HepG2 (cell line): ENCODE results near the gene ADGRV1.

Experiments
- BHLHE40 ChIP-seq: IDR thresholded peaks from 2 replicates; pipeline ENCODE4 v1.6.1; 2011; ENCODE audit warnings: low read length, improper control_type of control experiment
- CTCF ChIP-seq: sonication (generic); formaldehyde crosslinking; IDR thresholded peaks from 2 replicates; pipeline ENCODE4 v1.5.0; 2020; ENCODE audit warnings: mild to moderate bottlenecking, missing genetic modification reagents, moderate library complexity
- MYPOP ChIP-seq: sonication (generic); formaldehyde crosslinking; IDR thresholded peaks from 2 replicates; pipeline ENCODE4 v1.8.1; 2023; ENCODE audit warnings: mild to moderate bottlenecking, moderate library complexity, missing genetic modification reagents
- NFE2 ChIP-seq: sonication (generic); formaldehyde crosslinking; IDR thresholded peaks from 2 replicates; pipeline ENCODE4 v1.4.0; 2020; ENCODE audit warnings: missing genetic modification reagents
- NFE2L1 ChIP-seq: sonication (generic); formaldehyde crosslinking; IDR thresholded peaks from 2 replicates; pipeline ENCODE4 v1.4.0; 2020; ENCODE audit warnings: missing genetic modification reagents, mild to moderate bottlenecking, borderline replicate concordance
- RFX5 ChIP-seq: IDR thresholded peaks from 2 replicates; pipeline ENCODE4 v1.6.1; 2011; ENCODE audit warnings: low read depth, low read length, improper control_type of control experiment
- RXRA ChIP-seq: sonication (generic); formaldehyde crosslinking; IDR thresholded peaks from 2 replicates; pipeline ENCODE4 v1.5.1; 2020; ENCODE audit warnings: missing genetic modification reagents
- SMAD1 ChIP-seq: sonication (generic); formaldehyde crosslinking; IDR thresholded peaks from 2 replicates; pipeline ENCODE4 v1.4.0; 2020; ENCODE audit warnings: missing genetic modification reagents, low read depth, mild to moderate bottlenecking, borderline replicate concordance
- SRSF1 ChIP-seq: fragments of 200-400 bp; formaldehyde crosslinking; optimal IDR thresholded peaks from 2 replicates; pipeline ENCODE3; 2017; ENCODE audit warnings: mild to moderate bottlenecking, low read depth, low read length, moderate library complexity
- ZFP37 ChIP-seq: sonication (generic); formaldehyde crosslinking; IDR thresholded peaks from 2 replicates; pipeline ENCODE4 v1.4.0; 2020; ENCODE audit warnings: missing genetic modification reagents, borderline replicate concordance
- ZNF274 ChIP-seq: sonication (generic); formaldehyde crosslinking; IDR thresholded peaks from 2 replicates; pipeline ENCODE4 v1.5.1; 2020; ENCODE audit warnings: mild to moderate bottlenecking, missing genetic modification reagents
- ZNF407 ChIP-seq: sonication (generic); formaldehyde crosslinking; IDR thresholded peaks from one replicate; pipeline ENCODE4 v1.5.1; 2020; ENCODE audit warnings: mild to moderate bottlenecking, missing genetic modification reagents; ENCODE audit errors: not compliant biosample characterization

DNA sequence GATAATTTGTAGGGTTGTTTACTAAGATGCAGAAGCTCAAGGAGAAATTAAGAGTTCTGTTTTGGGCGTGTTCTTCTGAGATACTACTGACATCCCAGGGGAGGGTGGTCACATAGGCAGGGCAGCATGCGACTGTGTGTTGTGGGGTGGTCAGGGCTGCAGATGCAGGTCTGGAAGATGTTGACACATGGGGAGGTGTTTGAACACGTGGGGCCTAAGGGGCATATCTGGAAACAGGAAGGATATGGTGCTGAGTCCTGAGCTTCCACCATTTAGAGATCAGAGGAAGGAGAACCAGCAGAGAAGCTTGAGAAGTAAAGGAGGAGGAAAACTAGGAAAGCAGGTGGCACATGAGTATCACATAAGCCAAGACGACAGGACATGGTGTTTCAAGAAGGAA is 228.2 kb downstream of the ADGRV1 start:
- no peak for TF ChIP-seq ZFP37 (CRISPR knock-in tag)
- TF ChIP-seq SRSF1 = no peak
- no peak for TF ChIP-seq NFE2L1 (CRISPR knock-in tag)
- TF ChIP-seq MYPOP = no peak
- TF ChIP-seq RXRA (CRISPR knock-in tag) = no peak
- no peak for TF ChIP-seq BHLHE40
- no peak for TF ChIP-seq ZNF274 (CRISPR knock-in tag)
- no peak for TF ChIP-seq CTCF (CRISPR knock-in tag)
- TF ChIP-seq NFE2 (CRISPR knock-in tag) = no peak
- TF ChIP-seq ZNF407 (CRISPR knock-in tag) = no peak
- no peak for TF ChIP-seq SMAD1 (CRISPR knock-in tag)
- TF ChIP-seq RFX5 = no peak
